ENCODE measurements around the gene WDR5B.
A peak's percentile ranks its signal among the peaks of the same experiment; 100 is the strongest.
"Not testable (repeated sequence)": the region's sequence is repeated elsewhere in the genome, so short reads cannot be mapped to it uniquely, and the experiment has no call there.

WDR5B gene

DNA sequence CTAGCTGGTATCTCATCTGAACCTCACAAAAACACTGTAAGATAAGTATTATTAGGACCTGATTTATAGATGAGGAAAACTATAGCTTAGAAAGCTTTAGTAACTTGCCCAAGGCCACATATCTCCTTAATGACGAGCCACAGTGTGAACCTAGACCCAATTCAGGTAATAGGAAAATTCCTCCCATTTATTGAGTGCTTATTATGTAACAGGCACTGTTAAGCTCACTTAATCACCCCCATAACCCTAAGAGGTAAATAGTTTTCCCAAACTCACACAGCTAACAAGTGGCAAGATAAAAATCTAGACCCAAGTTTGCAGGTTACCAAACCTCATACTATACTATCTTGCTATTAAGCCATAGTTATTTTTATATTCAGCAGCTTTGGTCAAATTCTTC lies 7.9 kb downstream of the WDR5B start:
- DNase-seq, result no peak

DNA sequence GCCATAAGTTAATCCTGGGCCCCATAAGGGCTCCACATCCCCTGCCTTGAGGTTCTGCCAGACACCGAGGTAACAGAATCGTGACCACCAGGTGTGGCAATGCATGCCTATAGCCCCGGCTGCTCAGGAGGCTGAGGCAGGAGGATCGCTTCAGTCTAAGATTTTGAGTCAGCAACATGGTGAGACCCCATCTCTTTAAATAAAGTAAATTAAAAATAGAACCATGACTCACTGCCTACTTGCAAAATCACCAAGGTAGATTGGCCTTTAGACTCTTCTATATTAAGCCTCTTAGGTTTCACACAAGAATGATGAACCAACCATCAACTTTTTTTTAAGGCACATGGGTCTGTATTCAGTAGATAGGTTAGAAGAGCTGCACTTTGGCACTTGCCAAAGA lies 9.7 kb downstream of the WDR5B start:
- DNase-seq, result no peak

DNA sequence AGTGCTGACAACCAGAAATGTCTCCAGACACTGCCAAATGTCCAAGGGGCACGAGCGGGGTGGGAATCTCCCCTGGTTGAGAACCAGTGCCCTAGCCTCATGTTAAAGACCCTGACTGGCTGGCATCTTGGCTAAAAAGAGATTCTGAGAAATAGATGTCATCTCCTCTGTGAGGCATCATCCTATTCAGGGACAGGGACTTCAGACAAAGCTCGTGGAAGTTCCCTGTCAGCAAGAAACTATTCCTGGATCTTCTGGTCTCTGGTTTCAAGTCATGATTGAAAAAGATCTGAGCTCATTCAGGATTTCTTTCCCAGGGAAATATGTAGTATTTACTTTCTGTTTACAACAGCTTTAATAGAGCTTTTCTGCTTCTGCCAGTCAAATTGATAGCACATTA lies 10.8 kb downstream of the WDR5B start:
- no peak for DNase-seq

DNA sequence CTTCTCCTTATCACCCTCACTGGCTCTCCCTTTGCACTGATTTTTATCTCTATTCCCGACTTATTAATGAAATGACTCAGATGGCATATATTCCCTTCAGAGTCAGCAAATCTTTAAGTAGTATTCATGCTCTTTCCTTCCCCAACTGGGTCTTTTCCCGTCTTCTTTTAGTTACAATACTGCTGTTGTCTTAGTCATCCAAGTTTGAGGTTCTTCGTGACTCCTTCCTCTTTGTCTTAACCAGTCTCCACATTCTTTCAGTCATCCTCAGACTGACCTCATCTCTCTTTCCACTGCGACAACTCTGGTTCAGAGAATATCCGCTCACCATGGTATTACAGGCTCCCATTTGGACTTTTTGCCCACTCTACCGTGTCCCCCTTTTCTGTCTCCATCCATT lies 12.4 kb downstream of the WDR5B start:
- no peak for DNase-seq

DNA sequence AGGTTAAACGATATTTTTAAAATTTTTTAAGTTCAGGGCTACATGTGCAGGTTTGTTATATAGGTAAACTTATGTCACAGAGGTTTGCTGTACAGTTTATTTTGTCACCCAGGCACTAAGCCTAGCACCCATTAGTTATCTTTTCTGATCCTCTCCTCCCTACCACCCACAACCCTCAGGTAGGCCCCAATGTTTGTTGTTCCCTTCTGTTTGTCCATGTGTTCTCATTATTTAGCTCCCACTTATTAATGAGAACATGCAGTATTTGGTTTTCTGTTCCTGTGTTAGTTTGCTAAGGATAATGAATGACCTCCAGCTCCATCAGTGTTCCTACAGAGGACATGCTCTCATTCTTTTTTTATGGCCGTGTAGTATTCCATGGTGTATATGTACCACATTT lies 16.9 kb downstream of the WDR5B start:
- no peak for DNase-seq

DNA sequence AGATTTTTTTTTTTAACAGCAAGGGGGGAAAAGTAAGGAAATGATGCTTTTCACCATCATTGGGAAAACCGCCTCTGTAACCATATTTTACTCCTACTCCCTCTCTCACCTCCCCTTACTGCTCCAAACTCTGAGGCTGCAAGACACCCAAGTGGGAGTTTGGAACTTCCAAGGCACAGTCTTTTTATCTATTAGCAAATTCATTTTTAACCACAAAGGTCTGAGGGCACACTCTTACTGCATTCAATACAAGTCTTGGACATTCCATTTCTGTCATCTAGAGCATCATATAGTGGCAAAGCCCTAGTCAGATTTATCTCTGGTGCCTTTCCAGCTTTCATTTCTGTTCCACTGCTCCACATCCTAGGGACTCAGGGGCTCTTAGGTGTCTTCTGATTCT lies 18.7 kb downstream of the WDR5B start:
- DNase-seq, result no peak

DNA sequence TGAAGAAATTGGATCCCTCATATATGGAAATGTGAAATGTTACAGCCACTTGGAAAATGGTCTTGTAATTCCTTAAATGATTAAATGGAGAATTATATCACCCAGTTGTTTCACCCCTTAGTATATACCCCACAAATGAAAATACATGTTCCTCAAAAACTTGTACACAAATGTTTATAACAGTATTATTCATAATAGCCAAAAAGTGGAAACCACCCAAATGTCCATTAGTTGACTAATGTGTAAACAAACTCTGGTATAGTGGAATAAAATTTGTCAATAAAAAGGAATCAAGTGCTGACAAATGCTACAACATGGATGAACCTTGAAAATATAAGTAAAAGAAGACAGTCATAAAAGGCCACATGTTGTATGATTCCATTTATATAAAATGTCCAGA lies 19.4 kb downstream of the WDR5B start:
- DNase-seq, result no peak

DNA sequence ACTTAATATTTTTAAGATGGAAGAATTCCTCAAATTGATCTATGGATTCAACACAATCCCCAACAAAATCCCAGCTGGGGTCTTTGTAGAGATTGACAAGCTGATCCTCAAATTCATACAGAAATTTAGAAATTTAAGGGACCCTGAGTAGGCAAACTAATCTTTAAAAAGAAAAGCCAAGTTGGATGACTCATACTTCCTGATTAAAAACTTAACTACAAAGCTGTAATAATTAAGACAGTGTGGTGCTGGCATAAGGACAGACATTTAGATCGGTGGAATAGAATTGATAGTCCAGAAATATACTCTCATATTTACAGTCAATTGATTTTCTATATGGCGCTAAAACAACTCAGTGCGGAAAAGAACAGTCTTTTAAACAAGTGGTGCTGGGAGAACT lies 20.3 kb downstream of the WDR5B start:
- no peak for DNase-seq

DNA sequence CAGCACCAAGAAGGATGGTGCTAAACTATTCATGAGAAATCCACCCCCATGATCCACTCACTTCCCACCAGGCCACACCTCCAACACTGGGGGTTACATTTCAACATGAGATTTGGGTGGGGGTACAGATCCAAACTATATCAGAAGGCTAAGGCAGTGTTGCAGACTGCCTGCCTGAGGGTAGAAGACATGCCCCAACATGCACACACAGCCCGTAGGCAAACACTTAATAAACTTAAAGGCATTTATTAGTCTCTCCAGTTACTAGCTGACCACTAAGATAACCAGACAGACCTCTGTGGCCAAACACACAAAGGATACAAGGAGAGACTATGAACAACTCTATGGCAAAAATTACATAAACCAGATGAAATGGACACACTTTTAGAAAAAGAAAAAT lies 21.7 kb downstream of the WDR5B start:
- no peak for DNase-seq

DNA sequence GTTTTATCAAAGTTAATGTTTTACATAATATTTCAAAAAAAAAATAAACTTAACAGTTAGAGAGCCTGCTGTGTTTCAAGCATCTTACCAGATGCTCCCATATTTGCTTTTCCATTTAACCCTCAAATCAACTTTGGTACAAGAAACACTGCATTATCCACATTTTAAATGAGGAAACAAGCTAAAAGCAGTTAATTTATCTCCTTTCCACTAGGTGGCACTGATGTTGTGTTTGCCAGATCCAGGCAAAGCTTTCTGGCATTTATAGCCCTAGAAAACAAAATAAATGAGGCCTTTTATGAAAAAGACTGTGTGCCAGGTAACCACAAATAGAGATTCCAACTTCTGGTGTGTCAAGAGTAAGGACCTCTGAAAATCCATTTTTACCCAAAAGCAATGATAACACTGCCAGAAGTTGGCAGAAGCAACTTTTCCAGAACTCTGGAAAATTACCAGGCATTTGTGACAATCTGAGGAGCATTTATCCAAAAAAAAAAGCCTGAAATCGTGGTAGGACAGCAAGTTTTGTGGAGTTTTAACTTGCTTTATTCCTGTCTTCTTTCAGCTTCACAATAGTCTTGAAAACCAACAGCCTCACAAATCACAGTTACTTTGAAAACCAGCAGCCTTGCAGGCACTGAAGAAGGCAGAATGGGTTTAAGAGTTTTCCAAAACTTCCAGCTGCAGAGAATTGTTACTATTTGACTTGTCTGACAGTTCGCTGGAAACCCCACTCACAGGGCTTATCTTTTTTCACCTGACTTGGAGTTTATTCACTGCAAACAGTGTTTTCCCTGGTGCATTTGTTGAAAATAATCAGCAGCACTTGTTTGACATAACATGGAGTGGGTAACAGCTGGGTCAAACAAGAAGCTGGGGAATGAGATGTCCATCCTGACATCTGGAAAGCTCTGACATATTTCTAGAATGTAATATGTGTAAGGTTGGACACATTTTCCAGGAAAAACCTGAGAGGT lies 22.7 kb downstream of the WDR5B start:
- peak in 1 of 14 donors; percentile 12 for DNase-seq

DNA sequence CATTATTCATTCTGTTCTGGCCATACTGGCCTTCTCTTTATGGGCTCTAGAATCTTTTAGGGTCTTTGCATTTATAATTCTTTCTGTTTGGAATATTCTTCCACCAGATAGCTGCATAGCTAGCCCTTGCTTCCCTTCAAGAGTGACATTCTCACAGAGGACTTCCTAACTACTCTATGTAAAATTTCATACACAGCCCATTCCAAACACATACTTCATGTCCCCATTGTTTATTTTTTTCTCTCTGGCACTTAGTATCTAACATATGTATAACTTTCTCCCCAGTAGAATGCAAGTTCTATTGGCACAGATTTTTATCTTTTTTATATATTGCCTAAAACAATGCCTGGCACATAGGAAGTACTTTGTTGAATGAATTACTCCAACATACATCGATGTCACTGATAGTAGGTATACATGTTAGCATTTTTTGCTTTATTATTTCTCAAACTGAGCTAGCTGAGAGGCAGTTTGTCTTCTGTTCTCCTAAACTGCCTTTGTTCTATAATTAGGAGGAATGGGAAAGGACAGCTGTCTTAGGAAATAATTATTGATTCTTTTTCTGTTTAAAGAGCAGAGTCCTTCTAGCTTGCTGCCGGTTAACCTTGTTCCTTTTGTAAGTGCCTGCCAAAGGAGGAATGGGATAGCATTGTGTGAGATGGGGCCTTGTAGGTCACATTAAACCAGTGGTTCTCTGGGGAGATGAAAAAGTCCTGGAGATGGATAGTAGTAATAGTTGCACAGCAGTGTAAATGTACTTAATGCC lies 24.0 kb downstream of the WDR5B start:
- DNase-seq, result no peak

DNA sequence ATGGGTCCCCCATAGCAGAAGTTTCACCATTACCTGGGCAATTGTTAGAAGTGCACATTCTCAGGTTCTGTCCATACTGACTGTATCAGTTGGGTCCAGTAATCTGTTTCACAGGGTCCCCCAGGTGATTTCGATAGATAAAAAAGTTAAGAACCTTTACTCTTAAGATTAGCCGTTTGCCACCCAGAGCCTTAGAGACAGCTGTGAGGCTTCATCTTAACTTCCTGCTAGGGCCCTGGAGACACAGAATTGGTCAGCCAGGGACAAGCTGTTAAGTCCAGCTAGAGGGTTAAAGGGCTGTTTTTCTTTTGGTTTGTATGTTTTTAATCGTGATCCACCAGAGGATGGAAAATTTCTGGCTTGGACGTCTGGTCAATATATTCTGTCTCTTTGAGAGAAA lies 25.2 kb downstream of the WDR5B start:
- DNase-seq, result no peak

DNA sequence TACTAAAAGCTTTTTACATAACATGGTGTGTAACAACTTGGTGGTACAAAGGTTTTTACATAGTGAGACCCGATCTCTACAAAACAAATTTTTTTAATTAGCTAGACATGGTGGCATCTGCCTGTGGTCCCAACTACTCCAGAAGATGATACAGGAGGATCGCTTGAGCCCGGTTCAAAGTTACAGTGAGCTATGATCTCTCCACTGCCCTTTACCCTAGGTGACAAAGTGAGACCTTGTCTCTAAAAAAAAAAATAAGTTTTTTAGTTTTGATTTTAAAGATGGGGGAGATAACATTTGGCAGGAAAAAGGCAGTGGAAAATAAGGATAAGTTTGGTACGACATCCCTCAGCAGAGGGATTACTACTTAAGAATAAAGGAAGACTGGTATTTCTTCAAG lies 26.0 kb downstream of the WDR5B start:
- DNase-seq, result no peak

DNA sequence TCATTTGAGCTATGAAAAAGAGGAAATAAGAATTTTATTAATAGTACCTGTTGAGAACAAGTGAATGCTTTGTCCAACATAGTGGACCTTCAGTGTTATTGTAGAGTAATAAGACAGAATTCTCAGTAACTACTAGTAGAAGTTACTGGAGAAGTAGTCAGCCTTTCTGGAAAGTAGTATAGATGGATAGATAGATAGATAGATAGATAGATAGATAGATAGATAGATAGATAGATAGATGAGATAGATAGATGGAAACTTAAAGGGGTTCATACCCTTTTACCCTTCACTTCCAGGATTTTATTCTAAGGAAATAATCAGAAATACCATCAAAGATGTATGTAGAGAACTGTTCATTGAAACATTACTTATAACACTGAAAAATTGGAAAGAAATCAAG lies 26.7 kb downstream of the WDR5B start:
- no peak for DNase-seq

DNA sequence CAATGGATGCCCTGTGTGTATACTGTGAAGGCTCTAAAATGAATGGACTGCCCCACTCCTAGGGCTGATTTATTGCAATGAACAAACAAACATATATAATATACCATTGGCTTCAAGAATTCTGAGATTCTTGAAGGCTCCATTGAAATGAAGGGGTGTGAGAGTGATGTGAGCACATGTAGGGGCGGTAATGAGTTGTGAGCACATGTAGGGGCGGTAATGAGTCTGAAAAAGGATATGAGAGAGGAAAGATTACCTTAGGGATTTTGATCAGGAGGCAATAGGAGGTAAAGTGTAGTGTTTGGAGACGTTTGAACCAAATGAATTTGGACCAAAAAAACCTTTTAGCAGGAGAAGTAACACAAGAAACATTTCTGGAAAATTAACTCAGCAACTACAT lies 28.2 kb downstream of the WDR5B start:
- DNase-seq, result no peak

DNA sequence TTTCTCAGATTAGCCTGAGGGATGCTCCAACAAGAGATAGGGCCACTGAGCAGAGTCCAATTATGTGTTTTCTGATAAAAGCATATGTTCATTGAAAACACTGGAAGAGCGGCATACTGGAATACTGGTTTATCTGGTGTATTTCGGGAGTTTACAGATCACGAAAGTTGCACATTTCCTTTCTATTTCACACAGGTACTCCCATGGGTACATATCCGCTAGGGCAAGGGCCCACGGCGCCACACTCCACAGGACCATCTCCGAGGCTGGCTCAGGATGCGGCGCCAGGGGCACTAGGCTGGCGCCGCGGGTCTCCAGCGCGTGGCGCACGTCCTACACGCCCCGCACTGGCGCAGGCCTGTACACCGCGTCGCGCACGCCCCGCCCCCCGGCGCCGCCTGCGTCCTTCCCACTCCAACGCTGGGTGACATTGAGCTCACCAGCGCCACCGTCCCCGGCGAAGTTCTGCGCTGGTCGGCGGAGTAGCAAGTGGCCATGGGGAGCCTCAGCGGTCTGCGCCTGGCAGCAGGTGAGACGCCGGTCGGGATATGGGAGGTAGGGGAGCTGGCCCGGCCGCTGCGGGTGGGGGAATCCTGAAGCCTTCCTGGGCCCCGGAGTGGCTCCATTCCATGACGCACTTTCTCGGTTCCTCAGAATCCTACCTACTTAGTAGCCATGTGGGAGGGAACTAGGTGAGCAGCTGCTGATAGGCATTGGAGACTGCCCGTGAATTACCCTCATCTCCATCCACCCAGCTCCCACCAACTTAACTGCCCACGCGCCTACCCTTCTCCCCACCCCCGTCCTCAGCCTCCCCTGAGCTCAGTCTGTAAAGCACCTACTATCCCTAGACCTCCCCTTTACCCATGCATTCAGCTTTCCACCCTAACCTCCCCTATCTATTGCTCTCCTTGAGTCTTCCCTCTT lies 31.8 kb downstream of the WDR5B start, which contains the start of gene FAM162A:
Gene FAM162A (plus strand): TSS at position 412 of the 927 bp plus-strand sequence. CDS start 84 bp downstream, at position 496.
- peak; percentile 43 to 95 (median 89) for DNase-seq

DNA sequence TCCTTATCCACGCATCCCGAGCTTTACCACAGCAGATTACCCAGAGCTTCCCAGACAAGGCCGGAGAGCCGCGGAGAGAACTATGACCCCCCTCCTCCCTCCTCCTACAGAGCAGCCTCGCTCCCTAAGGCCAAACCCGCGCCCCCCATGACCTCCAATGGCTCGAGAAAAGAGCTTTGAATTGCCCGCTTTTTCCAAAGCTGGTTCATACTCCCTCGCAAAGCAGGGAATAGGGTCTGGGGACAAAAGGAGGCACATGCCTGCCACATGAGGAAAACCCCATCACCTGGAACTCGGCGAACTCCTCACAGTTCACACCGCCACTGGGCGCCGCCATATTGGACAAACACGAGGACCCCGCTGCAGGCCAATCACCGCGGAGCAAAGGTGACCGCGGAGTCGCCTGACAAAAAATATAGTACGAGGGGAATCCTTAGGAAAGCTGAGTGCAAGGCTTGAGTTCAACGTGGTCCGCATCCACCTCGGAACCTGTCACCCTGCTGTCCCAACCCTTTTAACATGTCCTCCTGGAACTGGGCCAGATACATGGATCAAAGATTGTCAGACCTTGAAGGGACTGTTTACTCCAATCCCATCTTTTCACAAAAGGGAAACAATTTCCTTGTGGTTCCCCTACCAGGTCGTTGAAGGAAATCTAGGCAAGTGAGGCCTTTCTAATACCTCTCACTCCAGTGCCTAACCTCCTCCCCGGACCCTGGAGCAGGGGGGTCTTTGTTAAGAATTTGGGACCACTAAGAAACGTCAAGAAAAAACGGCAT lies 32.8 kb downstream of the WDR5B start, which contains the start of gene MIX23:
Gene MIX23 (minus strand): TSS at position 344 of the 779 bp plus-strand sequence. CDS start 7 bp downstream, at position 337.
- DNase-seq, result peak; percentile 6 to 91 (median 77)

DNA sequence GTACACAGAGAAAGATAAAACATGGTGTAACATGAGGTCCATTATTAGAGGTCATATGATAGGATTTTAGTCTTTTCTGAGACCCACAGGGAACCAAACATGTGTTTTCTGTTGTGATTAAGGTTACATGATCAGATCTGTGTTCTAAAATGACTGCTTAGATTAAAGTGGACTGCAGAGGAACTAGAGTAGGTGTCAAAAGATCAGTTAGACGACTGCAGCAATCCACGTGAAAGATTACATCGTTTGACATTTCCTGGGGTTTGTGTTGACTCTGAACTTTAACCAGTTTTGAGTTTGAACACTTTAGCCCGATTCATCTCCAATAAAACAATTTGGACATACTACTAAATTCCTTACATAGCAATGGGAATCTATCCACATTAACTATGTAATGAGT lies 37.9 kb downstream of the WDR5B start:
- DNase-seq, result no peak

DNA sequence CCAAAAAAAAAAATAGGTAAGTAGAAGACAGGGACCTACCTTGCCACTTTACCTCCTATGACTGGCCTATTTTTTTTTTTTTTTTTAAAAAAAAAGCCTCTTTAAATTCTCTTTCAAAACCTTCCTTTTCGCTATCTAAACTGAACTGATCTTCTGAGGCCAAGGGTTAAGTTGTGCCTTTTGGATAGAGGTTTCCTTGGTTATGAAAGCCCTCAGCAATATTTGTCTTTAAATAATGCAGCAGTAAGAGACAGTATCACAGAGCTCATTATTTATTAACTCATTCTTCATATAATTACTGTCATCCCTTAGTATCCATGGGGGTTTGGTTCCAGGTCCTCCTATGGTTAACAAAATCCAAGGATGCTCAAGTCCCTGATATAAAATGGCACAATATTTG lies 41.8 kb downstream of the WDR5B start:
- no peak for DNase-seq

DNA sequence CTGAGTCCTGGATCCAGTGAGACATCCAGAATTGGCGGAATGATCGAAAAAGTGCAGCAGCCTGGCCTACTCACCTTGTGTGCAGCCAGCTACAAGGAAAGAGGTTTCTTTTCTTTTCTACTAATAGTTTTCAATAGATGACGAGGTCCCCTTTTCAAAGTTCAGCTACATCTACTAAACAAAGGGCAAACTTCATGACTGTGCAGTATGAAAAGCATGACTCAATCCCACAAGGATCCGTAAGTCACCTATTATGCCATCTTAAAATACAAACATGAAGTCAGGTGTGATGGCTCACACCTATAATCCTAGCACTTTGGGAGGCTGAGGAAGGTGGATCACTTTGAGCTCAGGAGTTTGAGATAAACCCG lies 49.5 kb downstream of the WDR5B start:
- DNase-seq, result no peak

DNA sequence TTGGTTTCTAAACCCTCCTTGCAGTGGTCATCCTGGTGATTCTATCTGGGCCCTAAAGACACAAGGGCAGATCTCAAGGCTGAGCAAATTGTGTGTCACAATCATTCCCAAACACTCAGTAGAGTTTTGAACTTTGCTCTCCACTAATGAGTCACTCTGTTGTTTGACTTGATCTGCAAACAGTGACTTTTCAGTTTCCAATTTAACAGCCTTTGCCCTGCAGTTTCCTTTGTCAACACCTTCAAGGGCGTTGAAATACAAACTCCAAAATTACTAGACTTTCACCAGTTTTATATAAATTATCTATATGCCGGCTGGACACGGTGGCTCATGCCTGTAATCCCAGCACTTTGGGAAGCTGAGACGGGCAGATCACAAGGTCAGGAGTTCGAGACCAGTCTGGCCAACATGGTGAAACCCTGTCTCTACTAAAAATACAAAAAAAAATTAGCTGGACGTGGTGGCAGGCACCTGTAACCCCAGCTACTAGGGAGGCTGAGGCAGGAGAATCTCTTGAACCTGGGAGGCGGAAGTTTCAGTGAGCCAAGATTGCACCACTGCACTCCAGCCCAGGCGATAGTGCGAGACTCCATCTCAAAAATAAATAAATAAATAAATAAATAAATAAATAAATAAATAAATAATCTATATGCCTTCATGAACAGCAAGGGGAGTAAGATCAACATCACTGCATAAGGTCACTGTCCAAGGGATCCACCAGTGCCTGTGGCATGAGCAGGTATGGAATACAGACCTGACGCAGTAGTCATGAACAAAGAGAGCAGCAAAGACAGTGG lies 50.1 kb downstream of the WDR5B start:
- not testable (repeated sequence) for DNase-seq

All from C1 segment of cervical spinal cord (tissue), 14 donors.